HG03135 (cell line): ENCODE measurements around the gene ARL14EPL.

Source experiments
- ATAC-seq: cut with Tn5 transposase; IDR thresholded peaks from one replicate; pipeline ENCODE4 v1.9.1; 2021; ENCODE audit warnings: mild to moderate bottlenecking, moderate library complexity; ENCODE audit not compliant: unreplicated experiment

Gene ARL14EPL

DNA sequence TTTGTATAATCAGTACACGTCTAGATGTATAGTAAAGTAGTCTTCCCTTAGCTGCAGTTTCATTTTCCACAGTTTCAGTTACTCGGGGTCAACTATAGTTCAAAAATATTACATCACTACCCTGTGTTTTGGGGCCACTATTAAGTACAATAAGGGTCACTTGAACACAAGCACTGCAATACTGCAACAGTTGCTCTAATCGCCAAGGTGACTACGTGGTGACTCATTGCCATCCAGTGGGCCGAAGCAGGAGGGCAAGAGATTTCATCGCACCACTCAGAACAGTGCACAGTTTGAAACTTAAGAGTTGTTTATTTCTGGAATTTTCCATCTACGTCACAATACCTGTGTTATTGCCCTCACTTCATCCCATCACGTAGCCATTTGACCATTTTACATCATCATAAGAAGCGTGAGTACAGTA lies at the start of gene ARL14EPL:
Gene ARL14EPL (plus strand): TSS at position 379 of the 424 bp plus-strand sequence. CDS start 18,994 bp downstream, outside the sequence.
- ATAC-seq: peak; percentile 80

- ATAC-seq: no peak
These were observed 48.8 kb upstream of the ARL14EPL start for GRCh38 chr5:115983519-115983918.

GRCh38 chr5:115985802-115986757 lies 46.2 kb upstream of the ARL14EPL start:
- no peak for ATAC-seq

DNA sequence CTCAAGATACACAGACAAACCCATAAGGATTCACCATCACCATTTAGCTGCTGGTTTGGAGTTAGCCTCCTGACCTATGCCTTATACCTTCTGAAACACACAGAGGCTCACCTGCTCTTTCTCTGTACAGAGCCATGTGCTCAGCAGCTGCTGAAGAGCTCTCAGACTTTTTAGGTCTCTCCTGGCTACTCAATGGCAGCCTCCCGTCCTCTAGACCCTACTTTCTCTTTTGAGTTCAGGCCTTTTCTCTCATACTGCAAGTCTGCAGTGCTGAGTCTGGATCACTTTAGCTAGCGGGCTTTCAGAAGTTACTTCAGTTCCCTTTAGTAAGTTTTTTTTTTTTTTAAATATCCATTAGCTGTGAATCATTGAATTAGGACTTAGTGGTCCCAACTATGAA lies 44.3 kb upstream of the ARL14EPL start:
- no peak for ATAC-seq

- no peak for ATAC-seq
These were observed 39.4 kb upstream of the ARL14EPL start for GRCh38 chr5:115992848-115993350.

DNA sequence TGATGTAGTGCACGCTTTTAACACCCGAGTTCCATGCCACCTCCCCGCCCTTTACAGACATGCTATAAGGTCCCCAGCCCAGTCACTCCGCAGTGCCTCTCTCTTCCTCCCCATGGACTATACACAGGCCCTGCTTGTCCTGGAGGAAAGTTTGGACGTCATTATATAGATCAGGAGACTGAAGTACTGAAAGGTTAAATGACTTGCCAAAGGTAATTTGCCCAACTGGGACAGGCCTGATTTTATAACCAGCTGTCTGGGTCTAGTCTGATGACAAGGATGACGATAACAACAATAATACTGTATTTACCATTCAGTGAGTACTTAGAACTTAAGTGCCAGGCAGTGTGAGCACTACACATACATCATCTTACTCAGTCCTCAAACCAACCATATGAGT lies 36.9 kb upstream of the ARL14EPL start:
- ATAC-seq: no peak

DNA sequence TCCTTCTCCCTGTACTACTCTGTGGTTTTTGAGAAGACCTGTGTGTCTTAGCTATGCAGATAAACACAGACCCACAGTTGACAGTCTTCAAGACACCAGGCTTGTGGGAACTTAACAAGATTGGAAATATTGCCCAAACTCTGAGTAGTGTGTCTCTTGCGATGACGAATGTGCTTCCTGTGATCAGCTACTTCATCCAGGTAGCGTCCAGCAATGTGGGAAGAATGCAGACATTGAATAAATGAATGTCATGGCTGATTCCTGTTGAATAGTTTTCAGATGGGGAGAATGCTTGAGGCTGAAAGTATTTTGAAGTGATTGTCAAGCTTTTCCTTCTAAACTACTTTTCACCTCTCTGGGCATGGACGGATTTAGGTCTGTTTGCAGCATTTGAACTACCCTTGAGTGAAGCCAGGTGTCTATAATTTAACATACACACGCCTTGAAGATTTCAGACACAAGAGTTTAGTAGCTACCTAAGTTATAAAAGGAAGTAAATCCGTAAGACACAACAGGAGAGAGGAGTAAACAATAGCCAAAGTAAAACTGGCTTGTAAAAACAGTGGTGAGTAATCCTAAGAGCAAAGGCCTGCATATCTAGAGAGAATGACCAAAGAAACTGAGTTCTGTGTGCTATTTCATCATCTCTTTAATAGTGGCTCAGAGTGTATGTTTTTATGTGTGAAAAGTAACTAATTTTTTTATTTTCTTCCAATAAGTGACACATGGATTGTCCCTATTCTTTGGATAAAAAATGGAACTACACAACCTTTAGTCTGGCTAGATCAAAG lies 30.0 kb upstream of the ARL14EPL start:
- no peak for ATAC-seq

DNA sequence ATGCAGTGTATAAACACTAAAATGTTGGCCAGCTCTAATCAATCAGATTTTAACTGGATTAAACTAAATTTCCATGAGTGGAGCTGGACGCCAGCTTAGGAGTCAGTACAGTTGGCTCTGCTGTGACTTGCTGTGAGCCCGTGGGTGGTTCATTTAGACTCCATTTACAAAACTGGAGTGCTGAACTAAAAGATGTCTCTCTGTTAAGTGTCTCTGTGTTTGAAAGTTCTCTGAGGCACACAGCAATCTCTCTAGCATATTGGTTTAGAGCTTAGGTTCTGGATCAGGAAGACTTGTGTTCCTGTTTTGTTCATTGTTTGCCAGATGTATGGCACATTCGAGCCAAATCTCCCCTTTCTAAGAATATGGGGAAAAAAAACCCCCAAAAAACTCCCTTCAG lies 28.0 kb upstream of the ARL14EPL start:
- no peak for ATAC-seq

DNA sequence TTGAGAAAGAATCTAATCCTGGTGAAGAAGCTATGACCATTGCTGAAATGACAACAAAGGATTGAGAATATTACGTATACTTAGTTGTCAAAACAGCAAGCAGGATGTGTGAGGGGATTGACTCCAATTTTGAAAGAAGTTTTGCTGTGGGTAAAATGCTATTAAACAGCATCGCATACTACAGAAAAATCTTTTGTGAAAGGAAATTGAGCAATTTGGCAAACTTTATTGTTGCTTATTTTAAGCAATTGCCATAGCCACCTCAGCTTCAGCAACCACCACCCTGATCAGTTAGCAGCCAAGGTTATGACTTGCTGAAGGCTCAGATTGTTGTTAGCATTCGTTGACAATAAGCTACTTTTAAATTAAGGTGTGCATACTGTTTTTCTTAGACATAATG lies 22.5 kb upstream of the ARL14EPL start:
- no peak for ATAC-seq

GRCh38 chr5:116011046-116011445 lies 21.2 kb upstream of the ARL14EPL start:
- ATAC-seq: no peak

GRCh38 chr5:116013207-116013785 lies 19.0 kb upstream of the ARL14EPL start:
- ATAC-seq: no peak

- no peak for ATAC-seq
These were observed 18.3 kb upstream of the ARL14EPL start for GRCh38 chr5:116013936-116014335.

GRCh38 chr5:116023619-116024018 lies 8.7 kb upstream of the ARL14EPL start:
- no peak for ATAC-seq

DNA sequence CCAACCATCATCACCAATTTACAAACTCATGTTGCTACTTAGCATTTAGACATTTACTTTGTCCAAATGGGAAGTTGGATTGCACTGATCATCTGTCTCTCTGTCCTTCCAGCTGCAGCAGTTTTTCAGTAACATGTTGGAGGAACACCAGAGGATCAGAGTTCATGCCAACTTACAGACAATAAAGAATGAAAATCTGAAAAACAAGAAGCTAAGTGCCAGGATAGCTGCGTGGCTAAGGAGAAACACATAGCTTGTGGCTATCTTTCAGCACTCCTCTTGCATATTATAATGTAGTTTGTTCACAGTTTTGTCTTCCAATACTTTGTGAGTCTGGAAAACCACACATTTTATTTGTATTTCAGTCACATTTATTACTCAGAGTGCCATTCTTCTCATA lies 6.4 kb upstream of the ARL14EPL start:
- no peak for ATAC-seq

DNA sequence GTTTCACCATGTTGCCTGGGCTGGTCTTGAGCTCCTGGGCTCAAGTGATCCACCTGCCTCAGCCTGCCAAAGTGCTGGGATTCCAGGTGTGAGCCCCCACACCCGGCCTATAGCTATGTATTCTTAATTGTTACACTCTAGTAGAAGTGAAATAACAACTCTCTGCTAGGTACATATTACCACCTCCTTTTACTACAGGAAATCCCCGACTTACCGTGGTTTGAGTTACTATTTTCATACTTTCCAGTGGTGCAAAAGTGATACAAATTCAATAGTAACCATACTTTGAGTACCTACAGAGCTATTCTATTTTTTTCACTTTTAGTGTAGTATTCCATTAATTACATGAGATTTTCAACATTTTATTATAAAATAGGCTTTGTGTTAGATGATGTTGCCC lies 719 bp downstream of the ARL14EPL start:
- ATAC-seq: no peak

GRCh38 chr5:116035123-116035522 lies 2.9 kb downstream of the ARL14EPL start:
- no peak for ATAC-seq

DNA sequence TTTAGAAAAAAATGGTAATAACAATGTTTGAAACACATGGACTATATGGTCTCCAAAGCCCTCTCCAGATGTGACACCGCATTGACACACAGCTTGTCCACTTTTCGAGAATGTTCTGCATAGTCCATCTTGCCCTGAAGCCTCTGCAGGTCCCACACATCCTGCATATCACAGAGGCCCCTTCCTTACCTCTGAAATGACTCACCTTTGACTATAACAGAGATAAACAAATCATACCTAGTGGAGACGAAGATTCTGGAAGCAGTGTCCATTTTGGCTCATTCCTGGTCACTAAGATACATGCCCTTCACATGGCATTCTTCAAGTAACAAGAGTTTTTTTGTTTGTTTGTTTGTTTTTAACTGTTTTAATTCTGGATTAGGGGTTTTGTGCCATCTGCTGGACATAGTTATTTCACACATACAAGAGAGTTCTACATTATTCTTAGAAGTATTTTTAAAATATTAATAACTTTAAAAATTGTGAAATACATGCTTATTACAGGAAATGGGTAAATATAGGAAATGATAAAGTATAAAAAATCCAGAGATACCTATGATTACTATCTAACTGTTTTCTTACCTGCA lies 5.1 kb downstream of the ARL14EPL start:
- ATAC-seq: no peak

- ATAC-seq: peak; percentile 80
These were observed 6.5 kb downstream of the ARL14EPL start for GRCh38 chr5:116038817-116039216.

GRCh38 chr5:116042375-116042774 lies 10.1 kb downstream of the ARL14EPL start:
- no peak for ATAC-seq

DNA sequence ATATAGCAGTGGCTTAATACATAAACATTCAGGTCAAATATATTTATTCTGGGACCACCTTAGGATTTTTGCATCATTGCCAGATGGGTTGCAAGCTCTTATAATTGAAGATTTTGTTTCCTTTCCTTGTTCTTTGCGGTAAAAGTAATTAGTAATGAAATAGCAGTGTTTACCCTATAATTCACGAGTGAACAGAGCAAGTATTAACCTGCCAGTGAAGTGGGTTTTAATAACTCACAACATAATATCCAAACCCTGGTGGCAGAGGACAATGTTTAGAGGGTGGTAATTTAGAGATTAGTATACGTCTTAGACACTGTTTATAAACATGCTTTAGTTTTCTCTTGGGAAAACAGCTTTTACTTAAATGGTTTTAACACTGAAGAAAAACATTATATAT lies 11.8 kb downstream of the ARL14EPL start:
- no peak for ATAC-seq

GRCh38 chr5:116045821-116046220 lies 13.5 kb downstream of the ARL14EPL start:
- ATAC-seq: no peak
